HepG2 (cell line): ENCODE measurements around the gene DPH1. TPM values are rescaled to one million over a fixed set of nuclear protein-coding genes. Genes with fewer than 3 reads are reported as not detected.
A peak's percentile ranks its signal among the peaks of the same experiment; 100 is the strongest.

Experiments
- AGO1 ChIP-seq: fragments of 200-400 bp; formaldehyde crosslinking; IDR thresholded peaks from 2 replicates; pipeline ENCODE4 v1.6.1; 2017; ENCODE audit warnings: mild to moderate bottlenecking, low read depth, low read length, moderate library complexity; ENCODE audit not compliant: poor library complexity, severe bottlenecking
- CHCHD3 ChIP-seq: sonication (generic); formaldehyde crosslinking; IDR thresholded peaks from 2 replicates; pipeline ENCODE4 v1.8.0; 2022; ENCODE audit warnings: mild to moderate bottlenecking, missing genetic modification reagents, moderate library complexity
- EZH2 ChIP-seq: conservative IDR thresholded peaks from 2 replicates; pipeline ENCODE4 v1.6.1; 2012; ENCODE audit warnings: mild to moderate bottlenecking, low read depth, low read length, moderate library complexity
- GABPB1 ChIP-seq: IDR thresholded peaks from 2 replicates; pipeline ENCODE4 v1.6.1; 2016; ENCODE audit warnings: mild to moderate bottlenecking, missing genetic modification reagents, moderate library complexity, missing compliant biosample characterization
- GATA4 ChIP-seq: sonication (generic); IDR thresholded peaks from 2 replicates; pipeline ENCODE4 v1.6.1; 2016; ENCODE audit warnings: antibody characterized with exemption, low read depth, borderline replicate concordance
- HDAC1 ChIP-seq: sonication (generic); formaldehyde crosslinking; IDR thresholded peaks from 2 replicates; pipeline ENCODE4 v1.5.1; 2020; ENCODE audit warnings: mild to moderate bottlenecking, missing genetic modification reagents
- KDM3A ChIP-seq: IDR thresholded peaks from 2 replicates; pipeline ENCODE4 v1.6.1; 2018; ENCODE audit warnings: low read depth, missing compliant biosample characterization
- MAFG ChIP-seq: sonication (generic); formaldehyde crosslinking; IDR thresholded peaks from 2 replicates; pipeline ENCODE4 v1.5.1; 2020; ENCODE audit warnings: mild to moderate bottlenecking, missing genetic modification reagents
- MED1 ChIP-seq: sonication (generic); formaldehyde crosslinking; IDR thresholded peaks from 2 replicates; pipeline ENCODE4 v1.4.0; 2020; ENCODE audit warnings: missing genetic modification reagents
- MEIS1 ChIP-seq: sonication (generic); formaldehyde crosslinking; IDR thresholded peaks from 2 replicates; pipeline ENCODE4 v1.9.0; 2021; ENCODE audit warnings: mild to moderate bottlenecking, missing genetic modification reagents, moderate library complexity, borderline replicate concordance
- MIXL1 ChIP-seq: IDR thresholded peaks from 2 replicates; pipeline ENCODE4 v1.6.1; 2016
- NCOA1 ChIP-seq: sonication (generic); formaldehyde crosslinking; IDR thresholded peaks from 2 replicates; pipeline ENCODE4 v1.9.0; 2021; ENCODE audit warnings: missing genetic modification reagents
- NRL ChIP-seq: sonication (generic); formaldehyde crosslinking; IDR thresholded peaks from 2 replicates; pipeline ENCODE4 v1.5.0; 2020; ENCODE audit warnings: missing genetic modification reagents, mild to moderate bottlenecking, moderate library complexity, borderline replicate concordance
- RFX3 ChIP-seq: IDR thresholded peaks from 2 replicates; pipeline ENCODE4 v1.6.1; 2016; ENCODE audit warnings: missing biosample characterization, missing genetic modification reagents
- SAP130 ChIP-seq: IDR thresholded peaks from 2 replicates; pipeline ENCODE4 v1.6.1; 2016; ENCODE audit warnings: low read depth
- SP140L ChIP-seq: sonication (generic); formaldehyde crosslinking; IDR thresholded peaks from 2 replicates; pipeline ENCODE4 v1.4.0; 2020; ENCODE audit warnings: missing genetic modification reagents, borderline replicate concordance
- TBX2 ChIP-seq: sonication (generic); formaldehyde crosslinking; IDR thresholded peaks from 2 replicates; pipeline ENCODE4 v1.5.0; 2020; ENCODE audit warnings: missing genetic modification reagents, mild to moderate bottlenecking, borderline replicate concordance
- THAP9 ChIP-seq: sonication (generic); formaldehyde crosslinking; IDR thresholded peaks from 2 replicates; pipeline ENCODE4; 2020; ENCODE audit warnings: missing genetic modification reagents, mild to moderate bottlenecking, borderline replicate concordance
- ZNF510 ChIP-seq: sonication (generic); formaldehyde crosslinking; IDR thresholded peaks from 2 replicates; pipeline ENCODE4 v1.4.0; 2020; ENCODE audit warnings: low read depth, mild to moderate bottlenecking, missing genetic modification reagents
- ZNF776 ChIP-seq: sonication (generic); formaldehyde crosslinking; IDR thresholded peaks from 2 replicates; pipeline ENCODE4 v1.4.0; 2020; ENCODE audit warnings: mild to moderate bottlenecking, missing genetic modification reagents
- ZSCAN5A ChIP-seq: sonication (generic); formaldehyde crosslinking; IDR thresholded peaks from 2 replicates; pipeline ENCODE4 v1.8.0; 2022; ENCODE audit warnings: mild to moderate bottlenecking, missing genetic modification reagents, borderline replicate concordance
- polyA plus RNA-seq, 8 experiments: library from polyadenylated mRNA; depleted of rRNA in 3 of 8; stranded (reverse) in 7 of 8; unstranded in 1 of 8; fragments of >200 nt; fragmentation: Illumina TruSeq in 4 of 8; extraction: Trizol in 4 of 8; gene quantifications; 2 replicates each; pipeline versions ENCODE4 v1.2.1 to v1.2.3, GENCODE V29; 2011 to 2016; ENCODE audit warnings: low read depth in 4 of 8, missing spikeins in 1 of 8, mixed read lengths in 1 of 8; ENCODE audit not compliant: insufficient read depth in 1 of 8
- total RNA-seq, 5 experiments: library from RNA; depleted of rRNA; stranded (reverse); fragments of >200 nt; fragmentation: Illumina TruSeq; extraction: Trizol; gene quantifications; 2 replicates each; pipeline ENCODE4 v1.2.3, GENCODE V29; 2016; ENCODE audit warnings: low read depth in 1 of 5
- TF ChIP-seq, protein P1 (sequence below): sonication (generic); formaldehyde crosslinking; IDR thresholded peaks from 2 replicates; pipeline ENCODE4 v1.4.0; 2020; ENCODE audit warnings: mild to moderate bottlenecking, missing genetic modification reagents
- TF ChIP-seq, protein P2 (sequence below): sonication (generic); formaldehyde crosslinking; IDR thresholded peaks from 2 replicates; pipeline ENCODE4 v1.9.0; 2022; ENCODE audit warnings: missing genetic modification reagents, mild to moderate bottlenecking, borderline replicate concordance

Gene DPH1
- total and polyA plus RNA-seq, 2 of the 13 experiments (the other 11 are each of a cell fraction or from before 2014, with no cell fraction given): 25.3 to 42.8 TPM

- TF ChIP-seq, protein P1, sequence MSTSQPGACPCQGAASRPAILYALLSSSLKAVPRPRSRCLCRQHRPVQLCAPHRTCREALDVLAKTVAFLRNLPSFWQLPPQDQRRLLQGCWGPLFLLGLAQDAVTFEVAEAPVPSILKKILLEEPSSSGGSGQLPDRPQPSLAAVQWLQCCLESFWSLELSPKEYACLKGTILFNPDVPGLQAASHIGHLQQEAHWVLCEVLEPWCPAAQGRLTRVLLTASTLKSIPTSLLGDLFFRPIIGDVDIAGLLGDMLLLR (CRISPR knock-in tag): 0 out of 2 replicates have a peak, but pooled peaks have one; percentile 49
- TF ChIP-seq, protein P2, sequence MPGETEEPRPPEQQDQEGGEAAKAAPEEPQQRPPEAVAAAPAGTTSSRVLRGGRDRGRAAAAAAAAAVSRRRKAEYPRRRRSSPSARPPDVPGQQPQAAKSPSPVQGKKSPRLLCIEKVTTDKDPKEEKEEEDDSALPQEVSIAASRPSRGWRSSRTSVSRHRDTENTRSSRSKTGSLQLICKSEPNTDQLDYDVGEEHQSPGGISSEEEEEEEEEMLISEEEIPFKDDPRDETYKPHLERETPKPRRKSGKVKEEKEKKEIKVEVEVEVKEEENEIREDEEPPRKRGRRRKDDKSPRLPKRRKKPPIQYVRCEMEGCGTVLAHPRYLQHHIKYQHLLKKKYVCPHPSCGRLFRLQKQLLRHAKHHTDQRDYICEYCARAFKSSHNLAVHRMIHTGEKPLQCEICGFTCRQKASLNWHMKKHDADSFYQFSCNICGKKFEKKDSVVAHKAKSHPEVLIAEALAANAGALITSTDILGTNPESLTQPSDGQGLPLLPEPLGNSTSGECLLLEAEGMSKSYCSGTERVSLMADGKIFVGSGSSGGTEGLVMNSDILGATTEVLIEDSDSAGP: peak; percentile 55; the same call in 1 of the 2 replicates
- no peak for TF ChIP-seq GATA4
- peak; percentile 55; the same call in 1 of the 2 replicates for TF ChIP-seq MEIS1 (CRISPR knock-in tag)
- TF ChIP-seq GABPB1 (CRISPR knock-in tag): peak; percentile 80
- 0 out of 2 replicates have a peak, but pooled peaks have one; percentile 36 for TF ChIP-seq EZH2
- TF ChIP-seq MAFG (CRISPR knock-in tag): no peak
- 0 out of 2 replicates have a peak, but pooled peaks have one; percentile 43 for TF ChIP-seq NRL (CRISPR knock-in tag)
- peak; percentile 9; the same call in 1 of the 2 replicates for TF ChIP-seq THAP9 (CRISPR knock-in tag)
- TF ChIP-seq ZNF510 (CRISPR knock-in tag): no peak
- TF ChIP-seq CHCHD3 (CRISPR knock-in tag): 0 out of 2 replicates have a peak, but pooled peaks have one; percentile 71
- TF ChIP-seq SP140L: no peak
- TF ChIP-seq ZSCAN5A (CRISPR knock-in tag): no peak
- no peak for TF ChIP-seq MIXL1 (CRISPR knock-in tag)
- 0 out of 2 replicates have a peak, but pooled peaks have one; percentile 35 for TF ChIP-seq SAP130 (CRISPR knock-in tag)
- TF ChIP-seq NCOA1 (CRISPR knock-in tag): no peak
- peak; percentile 38; the same call in 1 of the 2 replicates for TF ChIP-seq HDAC1 (CRISPR knock-in tag)
- TF ChIP-seq KDM3A (CRISPR knock-in tag): no peak
- TF ChIP-seq RFX3 (CRISPR knock-in tag): peak; percentile 75
- TF ChIP-seq ZNF776 (CRISPR knock-in tag): peak; percentile 52; the same call in 1 of the 2 replicates
- no peak for TF ChIP-seq MED1
- TF ChIP-seq AGO1: peak; percentile 44
- TF ChIP-seq TBX2 (CRISPR knock-in tag): peak; percentile 67
Observed at GRCh38 chr17:2053380-2054261, 23.7 kb downstream of the DPH1 start (continued).
